Left ventricle myocardium inferior (tissue), 1 donor: ENCODE measurements around the gene IL22RA1. TPM values are rescaled to one million over a fixed set of nuclear protein-coding genes. Genes with fewer than 3 reads are reported as not detected.

Source experiments
- DNase-seq: peaks from one replicate; pipeline ENCODE4 v3.0.0-alpha.2; 2020
- H3K27ac ChIP-seq: fragments of 200-600 bp; replicated peaks from 2 replicates; pipeline ENCODE4 v1.8.0; 2021
- H3K27me3 ChIP-seq: fragments of 200-600 bp; 2 replicates; pipeline ENCODE4 v1.8.0; 2021; ENCODE audit warnings: low read depth
- H3K36me3 ChIP-seq: fragments of 200-600 bp; 2 replicates; pipeline ENCODE4 v1.8.0; 2021
- H3K4me1 ChIP-seq: fragments of 200-600 bp; 2 replicates; pipeline ENCODE4 v1.8.0; 2021
- H3K4me3 ChIP-seq: fragments of 200-600 bp; 2 replicates; pipeline ENCODE4 v1.8.0; 2021; ENCODE audit warnings: mild to moderate bottlenecking, moderate library complexity
- H3K9me3 ChIP-seq: fragments of 200-600 bp; replicated peaks from 2 replicates; pipeline ENCODE4 v1.8.0; 2021
- intact Hi-C: fragments of 100-400 bp; cut with micrococcal nuclease; formaldehyde crosslinking; loops from one replicate; pipeline ENCODE4 v1.11.0; 2022
- total RNA-seq: library from RNA; stranded (reverse); fragmentation: NEBNext Ultra II Directional; extraction: Animal tissue kit (Norgen Biotek cat#: 25700); gene quantifications from one replicate; pipeline ENCODE4 v1.2.1, GENCODE V29; 2021
- TF ChIP-seq, protein P1 (sequence below): fragments of 200-600 bp; IDR thresholded peaks from 2 replicates; pipeline ENCODE4 v1.8.0; 2021; ENCODE audit warnings: antibody characterized with exemption, mild to moderate bottlenecking, borderline replicate concordance
- donor health status: DM: no; HTN: yes; CAD: no; lungs with severe emphysema.

IL22RA1 gene
- total RNA-seq, 1 donor from 2014 or later: 0.14 TPM

DNA sequence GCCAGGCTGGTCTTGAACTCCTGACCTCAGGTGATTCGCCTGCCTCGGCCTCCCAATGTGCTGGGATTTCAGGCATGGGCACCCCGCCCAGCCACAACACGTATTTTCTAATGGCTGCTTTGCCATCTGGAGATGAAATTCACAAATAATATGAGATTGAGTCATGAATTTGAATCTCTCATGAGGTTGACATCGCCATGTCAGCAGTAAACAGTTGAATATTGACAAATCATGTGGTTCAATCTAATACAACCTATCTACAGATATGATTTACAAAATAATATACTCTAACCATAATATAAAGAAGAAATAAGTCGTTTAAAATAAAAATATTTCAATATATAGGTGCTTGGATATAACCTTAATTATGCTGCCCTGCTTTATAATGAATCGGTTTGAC is 73.1 kb downstream of the IL22RA1 start:
- no peaks in the 10 kb centered on the region for H3K9me3 ChIP-seq
- H3K36me3 ChIP-seq: peaks cover 39% of the 10 kb centered on the region
- TF ChIP-seq, protein P1, sequence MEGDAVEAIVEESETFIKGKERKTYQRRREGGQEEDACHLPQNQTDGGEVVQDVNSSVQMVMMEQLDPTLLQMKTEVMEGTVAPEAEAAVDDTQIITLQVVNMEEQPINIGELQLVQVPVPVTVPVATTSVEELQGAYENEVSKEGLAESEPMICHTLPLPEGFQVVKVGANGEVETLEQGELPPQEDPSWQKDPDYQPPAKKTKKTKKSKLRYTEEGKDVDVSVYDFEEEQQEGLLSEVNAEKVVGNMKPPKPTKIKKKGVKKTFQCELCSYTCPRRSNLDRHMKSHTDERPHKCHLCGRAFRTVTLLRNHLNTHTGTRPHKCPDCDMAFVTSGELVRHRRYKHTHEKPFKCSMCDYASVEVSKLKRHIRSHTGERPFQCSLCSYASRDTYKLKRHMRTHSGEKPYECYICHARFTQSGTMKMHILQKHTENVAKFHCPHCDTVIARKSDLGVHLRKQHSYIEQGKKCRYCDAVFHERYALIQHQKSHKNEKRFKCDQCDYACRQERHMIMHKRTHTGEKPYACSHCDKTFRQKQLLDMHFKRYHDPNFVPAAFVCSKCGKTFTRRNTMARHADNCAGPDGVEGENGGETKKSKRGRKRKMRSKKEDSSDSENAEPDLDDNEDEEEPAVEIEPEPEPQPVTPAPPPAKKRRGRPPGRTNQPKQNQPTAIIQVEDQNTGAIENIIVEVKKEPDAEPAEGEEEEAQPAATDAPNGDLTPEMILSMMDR: no peak
- peaks cover 63% of the 10 kb centered on the region for H3K4me1 ChIP-seq
- no peak overlapping the region for H3K4me3 ChIP-seq
- H3K27me3 ChIP-seq: no peaks in the 10 kb centered on the region
- intact Hi-C loops: no loop called here
- no peak for DNase-seq
- H3K27ac ChIP-seq: peak overlapping the region; percentile 78

Other genes starting within 250 kb of the IL22RA1 start
- not detected for gene CNR2, start 229.8 kb downstream of the IL22RA1 start, total RNA-seq
- gene PNRC2, start 183.3 kb downstream of the IL22RA1 start, total RNA-seq: 92.3 TPM
- 56.5 TPM for gene SRSF10, start 162.8 kb downstream of the IL22RA1 start, total RNA-seq
- gene MYOM3, start 31.0 kb downstream of the IL22RA1 start, total RNA-seq: 440 TPM
- gene IFNLR1, start 44.1 kb upstream of the IL22RA1 start, total RNA-seq: 2.0 TPM
- not detected for gene GRHL3, start 176.2 kb upstream of the IL22RA1 start, total RNA-seq